ENCODE data around the gene ZNF469.

- TF ChIP-seq, protein P1, sequence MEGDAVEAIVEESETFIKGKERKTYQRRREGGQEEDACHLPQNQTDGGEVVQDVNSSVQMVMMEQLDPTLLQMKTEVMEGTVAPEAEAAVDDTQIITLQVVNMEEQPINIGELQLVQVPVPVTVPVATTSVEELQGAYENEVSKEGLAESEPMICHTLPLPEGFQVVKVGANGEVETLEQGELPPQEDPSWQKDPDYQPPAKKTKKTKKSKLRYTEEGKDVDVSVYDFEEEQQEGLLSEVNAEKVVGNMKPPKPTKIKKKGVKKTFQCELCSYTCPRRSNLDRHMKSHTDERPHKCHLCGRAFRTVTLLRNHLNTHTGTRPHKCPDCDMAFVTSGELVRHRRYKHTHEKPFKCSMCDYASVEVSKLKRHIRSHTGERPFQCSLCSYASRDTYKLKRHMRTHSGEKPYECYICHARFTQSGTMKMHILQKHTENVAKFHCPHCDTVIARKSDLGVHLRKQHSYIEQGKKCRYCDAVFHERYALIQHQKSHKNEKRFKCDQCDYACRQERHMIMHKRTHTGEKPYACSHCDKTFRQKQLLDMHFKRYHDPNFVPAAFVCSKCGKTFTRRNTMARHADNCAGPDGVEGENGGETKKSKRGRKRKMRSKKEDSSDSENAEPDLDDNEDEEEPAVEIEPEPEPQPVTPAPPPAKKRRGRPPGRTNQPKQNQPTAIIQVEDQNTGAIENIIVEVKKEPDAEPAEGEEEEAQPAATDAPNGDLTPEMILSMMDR (IDR thresholded peaks at IDR 0.05; ENCODE audit: low read depth, low read length): no peak
- no peak for TF ChIP-seq EZH2phosphoT487 (IDR thresholded peaks at IDR 0.05; ENCODE audit: low read depth)
Measured at GRCh38 chr16:88384222-88385111, 1.7 kb downstream of the ZNF469 start.
